Activated naive CD4-positive, alpha-beta T cell treated with anti-CD3 and anti-CD28 coated beads, Interleukin-2, amount 50 U/mL, for 72 hours (primary cell): ENCODE data around the gene FOCAD. TPM values are rescaled to one million over a fixed set of nuclear protein-coding genes. Genes with fewer than 3 reads are reported as not detected.
"Not testable (repeated sequence)": the region's sequence is repeated elsewhere in the genome, so short reads cannot be mapped to it uniquely, and the experiment has no call there.

Source experiments
- ATAC-seq, 2 donors: fragments of 150-1000 bp; cut with Tn5 transposase; 2 replicates each; pipeline ENCODE4 v1.10.0; 2021; ENCODE audit warnings: mild to moderate bottlenecking in 2 of 2, moderate library complexity in 2 of 2
- DNase-seq, 2 donors: peaks; one replicate each; pipeline ENCODE4 v3.0.0; 2021 to 2022; ENCODE audit warnings: low spot score in 2 of 2
- H3K27ac Mint-ChIP-seq, 2 donors: one replicate each; pipeline ENCODE4 v1.8.0; 2022; ENCODE audit warnings: mild to moderate bottlenecking in 2 of 2, mixed read lengths in 2 of 2
- H3K36me3 Mint-ChIP-seq, 2 donors: one replicate each; pipeline ENCODE4 v1.8.0; 2022; ENCODE audit warnings: mixed read lengths in 2 of 2
- H3K9me3 Mint-ChIP-seq, 2 donors: one replicate each; pipeline ENCODE4 v1.8.0; 2022; ENCODE audit warnings: mixed read lengths in 2 of 2
- total RNA-seq, 2 donors: library from RNA; stranded (reverse); gene quantifications; one replicate each; pipeline ENCODE4 v1.2.3, GENCODE V29; 2022

FOCAD gene
- total RNA-seq, 2 donors from 2014 or later = 25.4 to 27.9 TPM

GRCh38 chr9:20662156-20662555 is 21.9 kb upstream of the FOCAD start:
- no peak for DNase-seq
- ATAC-seq = no peak
- H3K27ac Mint-ChIP-seq = no peak overlapping the region
- H3K36me3 Mint-ChIP-seq = peaks cover 0 to 7% of the 10 kb centered on the region in 2 donors
- H3K9me3 Mint-ChIP-seq = no peaks in the 10 kb centered on the region

GRCh38 chr9:20663133-20663532 is 20.9 kb upstream of the FOCAD start:
- H3K36me3 Mint-ChIP-seq = peaks cover 0 to 7% of the 10 kb centered on the region in 2 donors
- DNase-seq = no peak
- ATAC-seq = no peak

DNA sequence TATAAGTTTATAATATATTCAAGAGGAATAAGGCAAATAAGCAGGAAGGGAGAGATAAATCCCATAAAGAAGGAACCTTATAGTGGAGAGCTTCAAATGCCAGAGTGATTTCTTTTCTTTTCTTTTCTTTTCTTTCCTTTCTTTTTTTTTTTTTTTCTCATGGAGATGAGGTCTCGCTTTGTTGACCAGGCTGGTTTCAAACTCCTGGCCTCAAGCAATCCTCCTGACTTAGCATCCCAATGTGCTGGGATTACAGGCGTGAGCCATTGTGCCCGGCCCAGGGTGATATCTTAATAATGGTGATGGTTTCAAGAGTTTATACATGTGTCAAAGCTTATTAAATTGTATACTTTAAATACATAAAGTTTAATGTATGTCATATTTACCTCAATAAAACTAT is 19.6 kb upstream of the FOCAD start:
- H3K36me3 Mint-ChIP-seq = no peaks in the 10 kb centered on the region
- H3K27ac Mint-ChIP-seq = no peak overlapping the region
- no peaks in the 10 kb centered on the region for H3K9me3 Mint-ChIP-seq
- ATAC-seq (no peak), DNase-seq (no peak)

More at GRCh38 chr9:20663133-20663532, 20.9 kb upstream of the FOCAD start:
- no peak overlapping the region for H3K27ac Mint-ChIP-seq
- no peaks in the 10 kb centered on the region for H3K9me3 Mint-ChIP-seq

GRCh38 chr9:20670395-20670794 is 13.7 kb upstream of the FOCAD start:
- H3K27ac Mint-ChIP-seq = no peak overlapping the region
- H3K9me3 Mint-ChIP-seq = no peaks in the 10 kb centered on the region
- DNase-seq = no peak
- no peaks in the 10 kb centered on the region for H3K36me3 Mint-ChIP-seq
- ATAC-seq = no peak

GRCh38 chr9:20671635-20672034 is 12.4 kb upstream of the FOCAD start:
- Mint-ChIP-seq H3K36me3 (no peaks in the 10 kb centered on the region), H3K27ac (no peak overlapping the region), H3K9me3 (no peaks in the 10 kb centered on the region)
- DNase-seq (no peak), ATAC-seq (no peak)

DNA sequence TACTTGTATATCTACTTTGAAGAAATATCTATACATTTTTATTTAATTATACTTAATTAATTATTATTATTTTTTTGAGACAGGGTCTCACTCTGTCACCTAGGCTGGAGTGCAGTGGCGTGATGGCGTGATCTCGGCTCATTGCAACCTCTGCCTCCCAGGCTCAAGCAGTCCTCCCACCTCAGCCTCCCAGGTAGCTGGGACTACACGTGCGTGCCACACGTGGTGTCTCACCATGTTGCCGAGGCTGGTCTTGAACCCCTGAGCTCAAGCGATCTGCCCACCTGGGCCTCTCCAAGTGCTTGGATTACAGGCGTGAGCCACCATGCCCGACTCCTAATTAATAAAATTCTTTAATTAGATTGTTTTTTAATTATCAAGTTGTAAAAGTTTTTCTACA is 10.5 kb upstream of the FOCAD start:
- not testable (repeated sequence) for H3K27ac Mint-ChIP-seq, H3K36me3 Mint-ChIP-seq, H3K9me3 Mint-ChIP-seq, ATAC-seq, DNase-seq

- ATAC-seq = no peak
- H3K27ac Mint-ChIP-seq = no peak overlapping the region
- H3K9me3 Mint-ChIP-seq = no peaks in the 10 kb centered on the region
- DNase-seq = no peak
- H3K36me3 Mint-ChIP-seq = no peaks in the 10 kb centered on the region
Measured at GRCh38 chr9:20681467-20681866, 2.6 kb upstream of the FOCAD start.

DNA sequence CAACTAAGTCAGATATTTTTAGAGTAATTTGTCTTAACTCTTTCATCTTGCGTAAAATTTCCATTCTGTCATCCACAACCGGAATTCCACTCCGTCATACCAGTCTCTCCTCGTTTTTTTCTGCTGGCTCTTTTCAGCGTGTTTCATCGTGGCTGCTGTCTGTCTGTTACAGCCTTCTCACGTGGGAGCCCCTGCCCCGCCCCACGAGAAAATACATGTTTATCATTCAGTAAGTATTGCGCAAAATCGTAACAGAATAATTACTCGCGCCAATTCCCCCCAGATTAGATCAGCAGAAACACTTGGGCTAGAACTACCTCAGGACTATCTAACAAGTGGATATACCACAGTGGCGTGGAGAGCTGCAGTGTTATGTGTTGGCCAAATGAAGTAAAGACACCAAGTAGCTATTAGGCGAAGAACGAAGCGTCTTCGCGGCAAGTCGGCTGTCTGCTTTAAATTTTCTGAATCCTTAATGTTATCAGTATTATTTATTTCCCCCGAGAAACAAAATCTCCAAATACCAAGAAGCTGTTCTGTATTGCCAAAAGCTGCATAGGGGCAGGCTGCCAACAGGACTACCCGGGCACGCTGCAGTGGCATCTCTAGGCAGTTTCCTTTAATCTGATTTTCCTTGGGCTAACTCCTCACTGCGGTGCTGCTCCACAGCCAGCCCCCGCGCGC is 566 bp upstream of the FOCAD start:
- ATAC-seq (peak in 1 of 2 donors; percentile 8), DNase-seq (peak in 1 of 2 donors; percentile 6)
- H3K27ac Mint-ChIP-seq = peak overlapping the region; percentile 52 to 87
- no peaks in the 10 kb centered on the region for H3K9me3 Mint-ChIP-seq
- no peaks in the 10 kb centered on the region for H3K36me3 Mint-ChIP-seq

DNA sequence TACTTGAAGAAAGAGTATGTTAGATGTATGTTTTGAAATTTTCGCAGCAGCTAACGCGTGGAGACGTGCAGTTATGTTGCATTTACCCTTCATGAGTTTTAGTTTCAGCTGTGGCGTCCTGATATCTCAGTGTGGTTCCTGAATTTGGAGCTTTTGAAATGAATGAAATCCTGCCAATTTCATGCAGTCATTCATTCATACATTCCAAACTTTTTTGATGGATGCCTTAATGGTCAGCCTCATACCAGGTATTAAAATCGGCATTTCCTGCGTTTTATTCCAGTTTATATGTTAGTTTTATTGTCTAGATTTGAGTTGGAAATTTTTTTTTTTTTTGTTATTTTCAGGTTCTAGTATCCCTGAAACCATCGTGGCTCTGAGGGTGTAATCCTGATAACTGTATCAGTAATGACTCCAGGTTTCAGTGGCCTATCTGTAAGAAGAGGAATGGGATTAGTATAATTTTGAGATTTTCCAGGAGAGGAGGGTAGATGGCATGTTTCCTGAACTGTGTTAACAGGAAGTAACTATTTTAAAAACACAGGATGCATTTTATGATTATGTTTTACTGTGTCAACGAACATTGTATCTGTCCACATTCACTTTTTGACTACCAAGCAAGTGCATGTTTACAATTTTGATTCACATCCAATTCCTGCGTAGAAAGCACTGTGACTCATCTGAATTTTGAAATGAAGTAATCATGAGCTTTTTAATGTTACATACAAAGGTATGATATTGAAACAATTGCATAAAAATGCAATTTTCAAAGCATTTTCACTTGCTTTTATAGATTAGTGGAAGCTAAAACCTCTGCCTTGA is 1.0 kb downstream of the FOCAD start:
- DNase-seq = peak in 1 of 2 donors; percentile 5
- Mint-ChIP-seq H3K36me3 (no peaks in the 10 kb centered on the region), H3K9me3 (no peaks in the 10 kb centered on the region), H3K27ac (peak overlapping the region; percentile 78 to 87)
- peak in 1 of 2 donors; percentile 35 for ATAC-seq

- no peak overlapping the region for H3K27ac Mint-ChIP-seq
- ATAC-seq = no peak
- H3K36me3 Mint-ChIP-seq = no peaks in the 10 kb centered on the region
- no peak for DNase-seq
- H3K9me3 Mint-ChIP-seq = no peaks in the 10 kb centered on the region
Measured at GRCh38 chr9:20685769-20686168, 1.7 kb downstream of the FOCAD start.

- Mint-ChIP-seq H3K9me3 (no peaks in the 10 kb centered on the region), H3K36me3 (no peaks in the 10 kb centered on the region), H3K27ac (no peak overlapping the region)
- no peak for DNase-seq
- no peak for ATAC-seq
Measured at GRCh38 chr9:20689833-20690232, 5.8 kb downstream of the FOCAD start.

DNA sequence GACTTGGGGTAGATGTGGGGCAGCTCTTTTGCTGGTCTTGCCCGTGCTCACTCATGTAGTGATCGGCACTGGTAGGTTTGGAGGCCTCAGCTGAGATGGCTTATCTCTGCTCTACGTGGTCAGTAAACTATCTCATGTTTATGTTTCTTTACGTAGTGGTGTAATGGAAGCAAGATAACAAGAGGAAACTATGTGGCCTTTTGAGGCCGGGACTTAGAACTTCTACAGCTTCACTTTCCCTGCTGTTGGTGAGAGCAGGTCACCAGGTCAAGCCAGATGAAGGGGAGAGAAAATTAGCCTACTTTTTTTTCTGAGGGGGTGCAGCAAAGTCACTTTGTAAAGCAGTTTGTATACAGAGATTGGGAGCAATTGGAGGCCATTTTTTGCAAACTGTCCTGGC is 8.5 kb downstream of the FOCAD start:
- Mint-ChIP-seq H3K36me3 (peaks cover 0 to 5% of the 10 kb centered on the region in 2 donors), H3K9me3 (no peaks in the 10 kb centered on the region), H3K27ac (no peak overlapping the region)
- DNase-seq (no peak), ATAC-seq (no peak)

DNA sequence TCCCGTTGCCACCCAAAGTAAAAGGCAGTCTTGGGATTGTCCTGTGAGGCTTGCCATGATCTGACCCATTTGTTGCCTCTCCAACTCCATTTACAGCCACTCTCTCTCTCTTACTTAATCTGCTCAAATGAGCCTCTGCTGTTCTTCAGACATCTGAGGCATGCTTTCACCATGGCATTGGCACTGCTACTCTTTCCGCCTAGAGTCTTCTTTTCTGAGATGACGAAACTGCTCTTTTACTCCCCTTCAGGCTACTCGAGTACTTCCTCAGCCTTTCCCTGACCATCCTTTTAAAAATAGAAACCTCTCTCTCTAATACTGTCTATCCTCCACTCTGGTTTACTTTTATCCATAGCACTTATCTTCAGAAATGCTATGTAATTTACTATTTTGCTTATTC is 9.0 kb downstream of the FOCAD start:
- DNase-seq (no peak), ATAC-seq (no peak)
- no peaks in the 10 kb centered on the region for H3K9me3 Mint-ChIP-seq
- H3K27ac Mint-ChIP-seq = no peak overlapping the region
- peaks cover 0 to 5% of the 10 kb centered on the region in 2 donors for H3K36me3 Mint-ChIP-seq

GRCh38 chr9:20694248-20694647 is 10.2 kb downstream of the FOCAD start:
- peak in 1 of 2 donors; percentile 50 for ATAC-seq
- H3K9me3 Mint-ChIP-seq = no peaks in the 10 kb centered on the region
- no peak for DNase-seq
- peaks cover 0 to 5% of the 10 kb centered on the region in 2 donors for H3K36me3 Mint-ChIP-seq
- no peak overlapping the region for H3K27ac Mint-ChIP-seq

GRCh38 chr9:20697021-20697719 is 13.1 kb downstream of the FOCAD start:
- Mint-ChIP-seq H3K9me3 (no peaks in the 10 kb centered on the region), H3K36me3 (peaks cover 0 to 5% of the 10 kb centered on the region in 2 donors), H3K27ac (no peak overlapping the region)
- no peak for ATAC-seq
- DNase-seq = no peak

- H3K9me3 Mint-ChIP-seq = no peaks in the 10 kb centered on the region
- peaks cover 0 to 5% of the 10 kb centered on the region in 2 donors for H3K36me3 Mint-ChIP-seq
- DNase-seq = no peak
- no peak overlapping the region for H3K27ac Mint-ChIP-seq
- no peak for ATAC-seq
Measured at GRCh38 chr9:20698782-20699181, 14.7 kb downstream of the FOCAD start.

GRCh38 chr9:20701060-20701459 is 17.0 kb downstream of the FOCAD start:
- H3K36me3 Mint-ChIP-seq = no peaks in the 10 kb centered on the region
- no peak overlapping the region for H3K27ac Mint-ChIP-seq
- no peak for DNase-seq
- ATAC-seq = no peak
- no peaks in the 10 kb centered on the region for H3K9me3 Mint-ChIP-seq
